Stimulated activated CD8-positive, alpha-beta memory T cell treated with anti-CD3 and anti-CD28 coated beads, Interleukin-7, amount 100 ng/mL, for 1 hour (primary cell): Measurements from ENCODE around the gene EML4.

Experiments
- DNase-seq, 2 donors: peaks; one replicate each; pipeline ENCODE4 v3.0.0-alpha.2; 2020; ENCODE audit warnings: low read depth in 2 of 2

EML4 gene

DNA sequence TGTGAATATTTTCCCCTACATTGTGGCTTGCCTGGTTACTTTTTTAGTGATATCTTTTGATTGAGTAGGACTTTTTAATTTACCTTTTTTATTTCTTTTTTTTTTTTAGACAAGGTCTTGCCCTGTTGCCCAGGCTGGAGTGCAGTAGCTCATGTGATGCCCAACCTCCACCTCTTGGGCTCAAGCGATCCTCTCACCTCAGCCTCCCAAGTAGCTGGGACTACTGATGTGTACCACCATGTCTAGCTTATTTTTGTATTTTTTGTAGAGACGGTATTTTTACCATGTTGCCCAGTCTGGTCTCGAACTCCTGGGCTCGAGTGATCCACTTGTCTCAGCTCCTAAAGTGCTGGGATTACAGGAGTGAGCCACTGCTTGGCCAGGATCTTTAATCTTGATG, 25.3 kb downstream of the EML4 start:
- DNase-seq, result no peak

DNA sequence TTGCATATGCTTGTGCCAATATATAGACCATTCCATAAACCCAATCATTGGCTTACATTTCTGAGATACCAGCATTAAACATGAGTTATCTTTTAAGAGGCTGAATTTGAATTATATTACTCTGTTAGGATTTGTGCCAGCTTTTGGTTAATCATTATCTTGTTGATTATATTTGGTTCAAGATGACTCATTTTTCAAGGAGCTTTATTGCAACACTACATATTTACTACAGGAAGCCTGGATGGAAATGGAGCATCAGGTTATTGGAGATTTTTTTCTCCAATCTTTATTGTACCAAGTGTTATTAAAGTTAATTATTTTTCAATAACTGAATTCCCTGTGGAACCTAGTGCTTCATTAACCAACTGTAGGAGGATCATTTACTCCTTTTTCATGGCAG, 26.4 kb downstream of the EML4 start:
- no peak for DNase-seq

DNA sequence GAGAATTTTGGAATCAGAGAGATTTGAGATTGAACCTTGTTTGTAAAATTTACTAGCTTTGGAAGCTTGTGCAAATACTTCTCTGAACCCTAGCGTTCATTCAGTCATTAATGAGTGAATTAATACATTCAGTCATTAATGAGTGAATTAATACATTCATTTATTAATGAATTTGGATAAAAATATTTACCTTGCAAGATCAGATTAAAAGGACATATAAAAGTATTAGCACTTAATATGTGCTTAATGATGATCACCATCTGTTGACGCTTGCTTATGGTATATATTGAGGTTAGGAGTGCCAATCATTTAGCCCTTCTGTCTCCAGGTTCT, 26.9 kb downstream of the EML4 start:
- DNase-seq, result no peak

DNA sequence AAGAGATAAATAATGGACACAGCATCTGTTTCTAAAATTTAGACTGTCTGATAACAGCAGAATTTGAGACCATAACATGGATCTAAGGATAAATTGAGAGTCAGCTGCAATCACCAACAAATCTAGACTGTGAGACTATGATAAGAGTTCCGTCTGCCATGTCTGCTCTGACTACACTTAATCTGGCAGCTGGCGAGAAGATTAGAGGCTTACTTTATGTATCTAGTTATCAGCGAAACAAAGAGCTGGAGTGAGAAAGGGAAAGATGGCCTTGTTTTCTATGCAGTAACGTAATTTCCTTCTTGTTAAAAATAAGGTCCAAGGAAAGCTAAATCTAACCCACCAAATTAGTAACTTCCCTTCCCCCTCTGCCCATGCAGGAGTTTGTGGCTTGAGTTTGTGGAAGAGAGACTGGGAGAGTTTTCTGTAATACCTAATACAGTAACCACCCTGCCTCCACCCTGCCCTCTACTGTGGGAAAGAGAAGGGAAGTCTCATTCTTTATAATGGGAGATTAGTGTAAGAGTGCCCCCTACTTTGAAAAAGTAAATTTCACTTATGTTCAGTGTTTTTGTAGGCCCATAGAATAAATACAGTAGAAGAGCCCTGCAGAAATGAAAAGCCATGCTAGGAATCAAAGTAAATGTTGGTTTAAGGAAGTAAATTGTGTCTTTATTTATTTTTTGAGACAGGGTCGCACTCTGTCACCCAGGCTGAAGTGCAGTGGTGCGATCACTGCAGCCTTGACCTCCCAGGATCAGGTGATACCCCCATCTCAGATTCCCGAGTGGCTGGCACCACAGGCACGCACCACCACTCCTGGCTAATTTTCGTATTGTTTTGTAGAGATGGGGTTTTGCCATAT, 27.5 kb downstream of the EML4 start:
- DNase-seq, result no peak

DNA sequence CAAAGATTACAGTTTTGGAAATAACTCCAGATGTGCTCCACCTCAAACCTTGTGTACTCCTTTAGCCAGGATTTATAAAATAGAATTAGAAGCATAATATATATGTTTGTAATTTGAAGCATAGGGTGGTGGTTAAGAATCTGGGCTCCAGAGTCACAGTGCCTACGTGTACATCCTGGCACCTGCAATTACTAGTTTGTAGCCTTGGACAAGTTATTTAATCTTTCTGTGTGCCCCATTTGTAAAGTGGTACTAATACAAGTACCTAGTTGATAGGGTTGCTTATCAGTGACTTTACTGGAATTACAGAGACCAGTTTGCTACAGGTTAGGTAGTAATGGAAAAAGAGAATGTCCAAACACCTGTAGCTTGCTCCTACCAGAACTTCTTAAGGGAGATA, 28.6 kb downstream of the EML4 start:
- no peak for DNase-seq

DNA sequence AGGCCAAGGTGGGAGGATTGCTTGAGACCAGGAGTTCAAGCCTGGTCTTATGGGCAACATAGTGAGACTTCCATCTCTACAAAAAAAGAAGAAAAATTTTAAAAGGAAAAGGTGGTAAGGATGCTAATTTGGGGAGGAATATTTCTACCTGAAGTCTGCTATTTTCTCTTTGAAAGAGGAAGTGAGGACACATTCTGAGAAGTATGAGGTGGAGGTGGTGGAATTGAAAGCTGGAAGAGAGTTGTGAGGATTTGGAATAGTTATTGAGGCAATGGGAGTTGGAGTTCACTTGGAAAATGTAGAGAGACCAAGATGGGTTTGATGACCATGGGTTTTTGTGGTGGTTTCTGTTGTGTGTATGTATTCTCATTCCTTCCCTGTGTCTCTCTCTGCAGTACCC, 29.3 kb downstream of the EML4 start:
- DNase-seq, result no peak

DNA sequence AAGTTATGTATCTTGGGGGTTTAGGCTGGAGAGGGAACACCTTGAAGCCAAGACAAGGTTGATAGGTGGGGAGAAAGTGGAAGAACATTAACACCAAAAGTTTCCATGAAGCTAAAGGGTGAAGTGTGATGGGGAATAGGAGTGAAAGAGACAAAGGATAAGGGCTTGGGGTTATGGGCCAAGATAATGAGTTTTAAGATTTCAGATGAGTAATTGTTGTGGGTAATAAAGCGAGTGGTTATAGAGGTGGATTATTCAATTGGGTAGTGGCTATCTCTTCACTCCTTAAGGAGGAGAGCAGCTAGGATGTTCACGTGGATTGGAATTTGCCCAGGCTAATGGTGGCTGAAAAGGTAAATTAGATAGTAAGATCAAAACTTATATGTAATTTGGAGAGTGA, 29.8 kb downstream of the EML4 start:
- no peak for DNase-seq

DNA sequence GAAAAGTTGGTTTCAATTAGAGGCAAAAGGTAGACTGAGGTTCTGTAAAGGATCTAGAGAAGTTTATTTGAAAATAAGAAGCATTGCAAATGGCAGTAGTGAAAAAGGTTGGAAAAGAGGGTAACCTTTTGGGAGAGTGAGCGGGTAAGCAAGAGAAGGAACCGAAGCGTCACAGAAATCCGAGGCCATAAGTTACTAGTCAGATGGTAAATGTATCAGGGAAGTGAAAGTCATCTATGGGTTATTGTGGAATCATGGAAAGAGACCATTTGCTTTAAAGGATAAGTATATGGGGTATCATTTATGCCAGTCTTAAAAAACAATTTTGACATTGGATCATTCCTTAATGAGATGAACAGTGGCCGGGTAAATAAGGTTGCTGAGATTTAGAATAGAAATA, 30.5 kb downstream of the EML4 start:
- no peak for DNase-seq

DNA sequence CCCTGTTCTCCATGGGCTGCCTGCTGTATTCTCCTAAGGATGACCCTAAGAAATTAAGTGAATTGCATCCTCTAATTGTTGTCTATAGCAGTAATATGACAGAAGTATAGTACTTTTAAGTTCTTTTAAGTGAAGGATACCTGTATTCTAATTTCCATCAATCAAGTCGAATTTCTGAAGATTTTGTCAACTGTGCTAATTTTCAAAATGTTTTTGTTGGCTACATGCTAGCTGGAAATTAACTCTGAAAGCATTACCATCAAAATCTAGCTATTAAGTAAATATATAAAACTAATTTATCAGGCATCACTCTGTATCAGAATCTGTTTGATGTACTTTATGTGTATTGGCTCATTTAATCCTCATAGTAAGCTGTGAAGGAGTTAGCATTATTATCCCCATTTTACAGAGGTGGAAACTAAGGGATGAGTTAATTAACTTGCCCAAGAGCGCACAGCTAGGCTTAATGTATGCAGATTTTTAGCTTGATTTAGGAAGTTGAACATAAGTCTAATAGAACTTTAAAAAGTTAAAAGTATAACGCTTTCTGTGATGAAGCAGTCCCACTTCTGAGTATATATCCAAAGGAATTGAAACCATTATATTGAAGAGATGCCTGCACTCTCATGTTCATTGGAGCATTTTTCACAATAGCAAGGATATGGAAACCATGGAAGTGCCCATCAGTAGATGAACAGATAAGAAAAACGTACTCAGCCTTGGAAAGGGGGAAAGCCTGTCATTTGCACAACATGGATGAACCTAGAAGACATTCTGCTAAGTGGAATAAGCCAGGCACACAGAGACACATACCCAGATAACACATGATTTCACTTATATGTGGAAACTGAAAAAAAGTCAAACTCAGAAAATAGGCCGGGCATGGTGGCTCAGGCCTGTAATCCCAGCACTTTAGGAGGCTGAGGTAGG, 32.0 kb downstream of the EML4 start:
- DNase-seq, result no peak

DNA sequence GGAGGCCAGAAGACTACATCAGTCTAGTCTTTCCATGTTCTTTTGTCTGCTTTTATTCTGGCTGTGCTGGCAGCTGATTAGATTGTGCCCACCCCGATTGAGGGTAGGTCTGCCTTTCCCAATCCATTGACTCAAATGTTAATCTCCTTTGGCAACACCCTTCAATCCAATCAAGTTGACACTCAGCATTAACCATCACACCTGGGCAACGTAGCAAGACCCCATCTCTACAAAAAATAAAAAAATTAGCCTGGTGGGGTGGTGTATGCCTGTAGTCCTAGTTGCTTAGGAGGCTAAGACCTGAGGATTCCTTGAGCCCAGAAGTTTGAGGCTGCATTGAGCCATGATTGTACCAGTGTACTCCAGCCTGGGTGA, 33.5 kb downstream of the EML4 start:
- no peak for DNase-seq

DNA sequence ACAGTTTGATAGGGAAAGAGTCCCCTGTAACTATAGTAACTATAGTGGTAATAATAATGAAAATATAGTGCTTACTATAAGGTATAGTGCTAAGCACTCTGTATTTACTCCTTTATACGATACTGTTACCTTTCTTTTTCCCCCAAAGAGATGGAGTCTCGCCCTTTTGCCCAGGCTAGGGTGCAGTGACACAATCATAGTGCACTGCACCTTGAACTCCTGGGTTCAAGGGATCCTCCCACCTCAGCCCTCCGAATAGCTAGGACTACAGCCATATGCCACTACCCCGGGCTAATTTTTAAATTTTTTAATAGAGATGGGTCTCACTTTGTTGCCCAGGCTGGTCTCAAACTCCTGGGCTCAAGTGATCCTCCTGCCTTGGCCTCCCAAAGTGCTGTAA, 34.6 kb downstream of the EML4 start:
- DNase-seq, result no peak

DNA sequence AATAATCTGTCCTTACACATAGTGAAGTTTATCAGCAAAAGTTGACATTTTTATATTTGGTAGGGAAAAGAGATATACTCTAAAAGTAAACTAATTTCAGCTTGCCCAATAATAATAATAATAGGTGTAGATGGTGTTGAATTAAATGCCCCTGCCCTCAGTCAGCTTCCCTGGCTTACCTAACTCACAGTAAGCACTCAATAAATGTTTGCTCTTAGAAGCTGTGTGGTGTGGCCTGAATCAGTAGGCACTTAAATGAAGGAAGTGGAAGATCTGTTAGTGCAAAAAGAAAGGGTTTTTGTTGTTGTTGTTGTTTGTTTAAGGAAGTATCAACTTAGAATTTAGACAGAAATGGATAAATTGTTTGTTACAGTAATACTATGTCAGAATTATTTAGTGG, 36.2 kb downstream of the EML4 start:
- DNase-seq, result no peak

DNA sequence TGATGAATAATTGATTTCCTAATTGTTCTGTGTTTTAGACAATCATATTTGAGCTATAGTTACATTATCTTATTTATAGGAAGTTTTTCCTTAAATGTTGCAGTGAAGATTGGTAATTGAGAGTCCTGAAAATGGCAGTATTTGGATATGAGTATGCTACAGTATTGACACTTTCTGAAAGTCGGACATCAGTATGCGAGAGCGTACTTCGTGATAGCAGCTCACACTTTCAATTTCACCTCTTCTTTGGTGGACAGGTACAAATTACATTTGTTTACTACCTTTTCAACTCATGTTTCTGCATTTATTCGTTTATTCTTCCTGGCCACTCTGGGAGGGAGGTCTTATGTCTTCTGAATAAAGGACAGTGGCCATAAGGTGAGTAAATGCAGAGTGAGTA, 38.7 kb downstream of the EML4 start:
- DNase-seq, result no peak

DNA sequence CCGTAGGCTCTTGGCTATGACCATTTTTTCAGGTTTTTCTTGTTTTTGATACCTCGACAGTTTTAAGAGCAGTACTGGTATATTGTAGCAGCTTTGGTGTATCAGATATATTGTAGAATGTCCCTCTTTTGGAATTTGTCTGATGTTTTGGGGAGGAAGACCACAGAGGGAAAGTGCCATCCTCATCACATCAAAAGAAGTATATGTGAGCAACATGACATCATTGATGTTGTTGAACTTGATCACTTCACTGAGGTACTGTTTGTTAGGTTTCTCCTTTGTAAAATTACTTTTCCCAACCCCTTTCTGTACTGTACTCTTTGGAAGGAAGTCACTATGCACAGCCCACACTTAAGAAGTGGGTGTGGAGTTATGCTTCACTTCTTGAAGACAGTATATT, 41.0 kb downstream of the EML4 start:
- no peak for DNase-seq

DNA sequence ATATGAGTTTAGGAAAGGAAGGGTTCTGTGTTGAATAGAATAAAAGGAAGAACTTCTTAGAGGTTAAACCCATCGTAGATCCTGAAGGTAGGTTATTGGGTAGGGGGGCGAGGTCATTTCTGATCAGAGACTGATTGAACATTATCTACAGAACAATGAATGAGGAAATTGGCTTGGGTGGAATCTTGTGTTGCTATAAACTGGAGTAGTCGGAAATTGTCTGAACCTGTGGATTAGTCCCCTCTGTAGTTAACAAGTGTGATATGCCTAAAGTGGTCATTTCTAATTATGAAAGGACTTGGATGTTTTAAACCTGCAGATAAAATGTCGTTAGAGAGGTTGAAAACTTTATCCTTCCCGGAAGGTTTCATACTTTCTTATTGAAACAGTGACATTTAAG, 42.1 kb downstream of the EML4 start:
- DNase-seq, result no peak

DNA sequence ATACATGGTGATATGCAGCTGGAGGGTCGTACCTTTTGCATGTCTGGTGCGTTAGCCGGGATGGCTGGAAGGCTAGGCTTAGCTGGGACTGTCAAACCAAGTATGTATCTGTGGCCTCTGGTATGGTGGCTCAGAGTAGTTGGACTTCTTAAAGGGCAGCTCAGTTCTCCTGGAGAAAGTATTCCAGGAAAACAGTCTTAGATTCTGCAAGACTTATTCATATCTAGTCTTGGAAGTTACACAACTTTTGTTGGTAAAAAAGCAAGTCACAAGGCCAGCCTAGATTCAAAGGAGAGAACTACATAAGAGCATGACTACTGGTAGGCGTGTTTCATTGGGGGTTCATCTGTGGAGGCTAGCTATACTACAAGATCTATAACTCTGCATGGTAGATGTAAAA, 45.5 kb downstream of the EML4 start:
- DNase-seq, result no peak

DNA sequence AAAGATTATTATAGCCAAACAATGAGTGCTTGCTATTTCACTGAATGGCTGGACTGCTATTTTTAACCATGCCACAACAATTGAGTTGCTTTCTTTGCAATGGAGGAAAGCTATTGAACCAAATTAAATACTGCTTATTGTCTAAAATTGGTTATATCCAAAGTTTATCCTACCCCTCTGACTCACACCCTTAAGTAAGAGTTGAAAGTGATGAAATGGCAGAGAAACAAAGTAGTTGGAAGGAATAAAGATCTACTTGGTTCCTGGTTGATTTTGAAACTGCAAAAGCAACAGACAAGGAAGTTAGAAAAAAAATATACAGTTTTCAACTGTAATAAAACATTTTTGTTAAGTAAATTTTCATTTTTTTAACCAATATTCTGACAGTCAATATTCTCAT, 47.5 kb downstream of the EML4 start:
- DNase-seq, result no peak

DNA sequence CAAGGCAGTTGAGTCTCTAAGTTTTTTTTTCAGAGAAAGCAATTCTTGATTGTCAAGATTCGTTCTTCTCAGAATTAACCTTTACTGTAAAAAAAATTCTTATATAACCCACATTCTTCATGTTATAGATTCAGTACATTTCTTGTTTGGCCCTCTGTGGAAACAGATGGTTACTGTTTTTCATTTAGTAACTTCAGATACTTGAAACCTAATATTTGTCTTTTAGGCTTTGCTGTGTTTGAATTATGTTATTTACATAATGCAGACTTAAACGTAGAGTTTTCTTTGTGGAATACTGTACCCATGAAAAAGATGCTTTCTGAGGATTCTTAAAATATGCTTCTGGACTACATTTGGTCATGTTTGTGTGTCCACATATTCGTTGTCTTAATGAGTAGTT, 48.2 kb downstream of the EML4 start:
- DNase-seq, result no peak

DNA sequence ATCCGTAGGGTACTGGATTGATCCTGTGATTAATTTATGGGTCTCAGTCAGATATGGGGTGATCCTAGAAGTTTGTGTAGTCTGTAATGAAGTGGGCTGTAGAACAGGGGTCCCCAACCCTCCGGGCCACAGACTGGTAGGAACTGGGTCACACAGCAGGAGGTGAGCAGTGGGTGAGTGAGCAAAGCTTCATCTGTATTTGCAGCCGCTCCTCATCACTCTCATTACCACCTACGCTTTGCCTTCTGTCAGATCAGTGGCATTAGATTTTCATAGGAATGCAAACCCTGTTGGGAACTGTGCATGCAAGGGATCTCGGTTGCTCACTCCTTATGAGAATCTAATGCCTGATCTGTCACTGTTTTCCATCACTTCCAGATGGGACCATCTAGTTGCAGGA, 48.8 kb downstream of the EML4 start:
- DNase-seq, result no peak

DNA sequence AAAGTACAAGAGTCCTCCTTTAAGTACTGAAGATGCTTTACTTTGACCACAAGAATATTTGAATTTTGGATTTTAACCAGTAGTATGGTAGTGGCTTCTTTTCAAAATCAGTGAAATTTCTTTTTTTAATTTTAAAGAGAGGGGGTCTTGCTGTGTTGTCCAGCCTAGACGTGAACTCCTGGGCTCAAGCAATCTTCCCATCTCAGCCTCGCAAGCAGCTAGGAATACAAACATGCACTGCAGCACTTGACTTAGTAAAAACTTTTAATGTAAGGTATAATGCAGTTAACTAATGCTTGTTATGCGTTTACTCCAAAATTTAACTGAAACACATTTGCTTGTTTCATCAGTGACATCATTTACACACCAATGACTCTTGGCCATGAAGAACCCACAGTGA, 49.6 kb downstream of the EML4 start:
- DNase-seq, result no peak

DNA sequence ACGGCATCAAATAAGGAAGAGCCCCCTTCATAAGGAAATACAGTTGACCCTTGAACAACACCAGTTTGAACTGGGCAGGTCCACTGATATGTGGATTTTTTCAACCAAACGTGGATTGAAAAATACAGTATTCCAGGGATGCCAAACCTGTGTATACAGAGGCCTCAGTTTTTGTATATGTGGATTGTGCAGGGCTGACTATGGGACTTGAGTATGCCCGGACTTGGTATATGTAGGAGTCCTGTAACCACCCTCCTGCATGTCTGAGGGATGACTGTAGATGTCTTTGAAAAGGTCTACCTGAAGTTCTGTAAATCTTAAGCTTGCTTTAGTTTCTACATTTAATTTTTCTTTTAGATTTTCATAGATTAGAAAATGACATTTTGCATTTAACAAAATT, 50.0 kb downstream of the EML4 start:
- no peak for DNase-seq

DNA sequence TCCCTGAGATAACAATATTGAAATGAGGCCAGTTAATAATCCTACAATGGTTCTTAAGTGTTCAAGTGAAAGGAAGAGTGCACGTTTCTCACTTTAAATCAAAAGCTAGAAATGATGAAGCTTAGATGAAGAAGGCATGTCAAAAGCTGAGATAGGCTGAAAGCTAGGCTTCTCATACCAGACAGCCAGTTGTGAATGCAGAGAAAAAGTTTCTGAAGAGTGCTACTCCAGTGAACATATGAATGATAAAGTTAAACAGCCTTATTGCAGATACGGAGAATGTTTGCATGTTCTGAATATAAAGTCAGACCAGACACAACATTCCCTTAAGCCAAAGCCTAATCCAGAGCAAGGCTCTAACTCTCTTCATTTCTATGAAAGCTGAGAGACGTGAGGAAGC, 51.4 kb downstream of the EML4 start:
- DNase-seq, result no peak
